HCT116 (cell line): ENCODE data around the gene ANAPC2. TPM values are rescaled to one million over a fixed set of nuclear protein-coding genes. Genes with fewer than 3 reads are reported as not detected.
A peak's percentile ranks its signal among the peaks of the same experiment; 100 is the strongest.

Source experiments
- ATAC-seq: fragments of 200-7000 bp; cut with Tn5 transposase; 2 replicates; pipeline ENCODE4 v1.9.1; 2020; ENCODE audit warnings: mild to moderate bottlenecking, moderate library complexity
- BruUV-seq: library from RNA; stranded (reverse); fragments of 400-500 nt; replicated peaks from 2 replicates; lab custom pipeline; 2021; lab: Mats Ljungman, UMichigan
- CTCF ChIA-PET: fragments of 300-600 bp; sonication (Branson Sonifier 250); formaldehyde crosslinking; loops from one replicate; lab custom pipeline; 2021; ENCODE audit warnings: antibody characterized with exemption; lab: Charles Lee
- POLR2A ChIA-PET: fragments of 300-600, 350-600 bp; sonication (Branson Sonifier 250); formaldehyde crosslinking; loops from one replicate; lab custom pipeline; 2021; ENCODE audit warnings: antibody characterized with exemption; lab: Charles Lee
- RAD21 ChIA-PET, 2 experiments: fragments of 300-600 bp; sonication (Branson Sonifier 250); formaldehyde crosslinking; loops; one replicate each; lab custom pipeline; 2023; ENCODE audit warnings: low total read pairs in 2 of 2; ENCODE audit not compliant: uncharacterized antibody in 2 of 2, unreplicated experiment in 2 of 2, low non-redundant PET in 1 of 2; lab: Charles Lee
- DNase-seq: peaks from one replicate; pipeline ENCODE4 v3.0.0-alpha.2; 2010; ENCODE audit warnings: low read depth, low spot score
- H2AFZ ChIP-seq: fragments of 200-600 bp; shearing (Covaris generic), sonication (generic); 2 replicates; pipeline ENCODE4 v1.6.1; 2017; ENCODE audit warnings: low read depth, mixed run types, mixed read lengths, antibody characterized with exemption, low read length; ENCODE audit not compliant: poor library complexity, severe bottlenecking
- H3K27ac ChIP-seq: 2 replicates; pipeline ENCODE4 v1.5.1; 2012; ENCODE audit warnings: low read depth, low read length
- H3K27me3 ChIP-seq: fragments of 200-600 bp; sonication (generic); 2 replicates; pipeline ENCODE4 v1.6.1; 2016; ENCODE audit warnings: mixed run types, low read length, mixed read lengths; ENCODE audit not compliant: insufficient read depth
- H3K36me3 ChIP-seq, 2 experiments: fragments of 200-500 bp in 1 of 2; fragments of 200-600 bp in 1 of 2; sonication (Bioruptor generic) in 1 of 2; sonication (generic) in 1 of 2; 2 replicates each; pipeline versions ENCODE4 v1.5.1 to v1.6.1; 2014 to 2016; ENCODE audit warnings: low read length in 2 of 2, inconsistent platforms in 1 of 2, mixed read lengths in 1 of 2, mixed run types in 1 of 2; ENCODE audit not compliant: insufficient read depth in 2 of 2, control insufficient read depth in 1 of 2
- H3K4me1 ChIP-seq, 2 experiments: fragments of 200-600 bp in 1 of 2; sonication (generic) in 1 of 2; 2 replicates each; pipeline versions ENCODE4 v1.5.1 to v1.6.1; 2012 to 2017; ENCODE audit warnings: low read length in 2 of 2, inconsistent platforms in 1 of 2, mild to moderate bottlenecking in 1 of 2, mixed read lengths in 1 of 2, mixed run types in 1 of 2, moderate library complexity in 1 of 2; ENCODE audit not compliant: insufficient read depth in 2 of 2, control insufficient read depth in 1 of 2
- H3K4me2 ChIP-seq: fragments of 200-600 bp; sonication (generic); 2 replicates; pipeline ENCODE4 v1.6.1; 2017; ENCODE audit warnings: mixed run types, low read length, mixed read lengths
- H3K4me3 ChIP-seq, 2 experiments: fragments of 200-600 bp in 1 of 2; sonication (generic) in 1 of 2; replicated peaks in 1 of 2; 2 replicates each; pipeline ENCODE4 v1.5.1; 2011 to 2016; ENCODE audit warnings: low read length in 2 of 2, control low read depth in 1 of 2, low read depth in 1 of 2, mild to moderate bottlenecking in 1 of 2, mixed read lengths in 1 of 2, mixed run types in 1 of 2
- H3K79me2 ChIP-seq: fragments of 200-600 bp; sonication (generic); 2 replicates; pipeline ENCODE4 v1.6.1; 2017; ENCODE audit warnings: mild to moderate bottlenecking, mixed run types, low read length, moderate library complexity, mixed read lengths; ENCODE audit not compliant: insufficient read depth
- H3K9ac ChIP-seq: fragments of 200-600 bp; sonication (generic); 2 replicates; pipeline ENCODE4 v1.6.1; 2016; ENCODE audit warnings: low read length, mixed read lengths
- H3K9me2 ChIP-seq: fragments of 200-600 bp; sonication (generic), shearing (Covaris generic); 2 replicates; pipeline ENCODE4 v1.6.1; 2017; ENCODE audit warnings: mixed run types, mild to moderate bottlenecking, moderate library complexity; ENCODE audit not compliant: insufficient read depth
- H3K9me3 ChIP-seq, 2 experiments: fragments of 200-500 bp in 1 of 2; fragments of 200-600 bp in 1 of 2; sonication (Bioruptor generic) in 1 of 2; sonication (generic) in 1 of 2; 2 replicates each; pipeline ENCODE4 v1.6.1; 2014 to 2017; ENCODE audit warnings: low read length in 2 of 2, mixed read lengths in 2 of 2, inconsistent platforms in 1 of 2, low read depth in 1 of 2, mild to moderate bottlenecking in 1 of 2, mixed run types in 1 of 2, moderate library complexity in 1 of 2; ENCODE audit not compliant: control insufficient read depth in 1 of 2, insufficient read depth in 1 of 2
- H4K20me1 ChIP-seq: fragments of 200-600 bp; sonication (generic), shearing (Covaris generic); 2 replicates; pipeline ENCODE4 v1.6.1; 2017; ENCODE audit warnings: mixed run types, mild to moderate bottlenecking, moderate library complexity; ENCODE audit not compliant: insufficient read depth
- ATF3 ChIP-seq: IDR thresholded peaks from 2 replicates; pipeline ENCODE4 v1.6.1; 2012
- CEBPB ChIP-seq: IDR thresholded peaks from 2 replicates; pipeline ENCODE4 v1.6.1; 2012; ENCODE audit warnings: low read depth
- EGR1 ChIP-seq: IDR thresholded peaks from 2 replicates; pipeline ENCODE4 v1.6.1; 2012; ENCODE audit warnings: low read depth
- FOSL1 ChIP-seq: IDR thresholded peaks from 2 replicates; pipeline ENCODE4 v1.6.1; 2012; ENCODE audit warnings: low read depth
- JUND ChIP-seq: IDR thresholded peaks from 2 replicates; pipeline ENCODE4 v1.6.1; 2012
- MAX ChIP-seq: IDR thresholded peaks from 2 replicates; pipeline ENCODE4 v1.6.1; 2012
- RAD21 ChIP-seq: IDR thresholded peaks from 2 replicates; pipeline ENCODE4 v1.6.1; 2012; ENCODE audit warnings: low read depth, mild to moderate bottlenecking
- SRF ChIP-seq: IDR thresholded peaks from 2 replicates; pipeline ENCODE4 v1.6.1; 2012; ENCODE audit warnings: low read depth
- TCF7L2 ChIP-seq: IDR thresholded peaks from 2 replicates; pipeline ENCODE4 v1.7.0; 2011; ENCODE audit warnings: borderline replicate concordance, inconsistent platforms; ENCODE audit not compliant: insufficient read depth, insufficient read length; ENCODE audit errors: extremely low read depth
- YY1 ChIP-seq: IDR thresholded peaks from 2 replicates; pipeline ENCODE4 v1.6.1; 2011; ENCODE audit warnings: low read length, low read depth, moderate library complexity, mild to moderate bottlenecking; ENCODE audit not compliant: insufficient replicate concordance; ENCODE audit errors: extremely low read depth
- ZBTB33 ChIP-seq: IDR thresholded peaks from 2 replicates; pipeline ENCODE4 v1.6.1; 2011; ENCODE audit warnings: mild to moderate bottlenecking, low read length, moderate library complexity; ENCODE audit not compliant: insufficient replicate concordance; ENCODE audit errors: extremely low read depth
- ZNF274 ChIP-seq: fragments of 200-500 bp; sonication (Bioruptor generic); IDR thresholded peaks from 2 replicates; pipeline ENCODE4 v1.6.1; 2014; ENCODE audit warnings: mild to moderate bottlenecking, low read depth, low read length, inconsistent platforms
- intact Hi-C: fragments of 100-400 bp; cut with micrococcal nuclease; formaldehyde crosslinking; loops from 2 replicates; pipeline ENCODE4 v1.10.0; 2022
- total RNA-seq: library from RNA; stranded (reverse); gene quantifications from one replicate; pipeline ENCODE4 v1.2.1, GENCODE V29; 2021; ENCODE audit not compliant: unreplicated experiment

The ANAPC2 gene
- total RNA-seq, 1 experiment from 2014 or later: 75.5 TPM

GRCh38 chr9:137187386-137187785 lies 974 bp downstream of the ANAPC2 start:
- ATAC-seq (no peak), DNase-seq (no peak)
- no peak overlapping the region for H3K27ac ChIP-seq
- CTCF ChIA-PET: no interaction called here
- no peak overlapping the region for H2AFZ ChIP-seq
- H3K4me1 ChIP-seq: peaks cover 16 to 33% of the 10 kb centered on the region in 2 experiments
- H3K4me3 ChIP-seq: peak overlapping the region; percentile 98 to 100
- no peaks in the 10 kb centered on the region for H3K9me3 ChIP-seq
- no peaks in the 10 kb centered on the region for H4K20me1 ChIP-seq
- no peaks in the 10 kb centered on the region for H3K9me2 ChIP-seq
- no peaks in the 10 kb centered on the region for H3K27me3 ChIP-seq
- intact Hi-C loops: loop anchor here (5.0 kb wide), 1 partner anchor 40 kb away; the partner anchor contains the start of genes CYSRT1 and RNF224
- H3K79me2 ChIP-seq: peaks cover 52% of the 10 kb centered on the region
- POLR2A ChIA-PET: interaction anchor here (0.6 to 3.5 kb wide), 4 partner anchors 11 to 54 kb away, joined by 3 to 20 read pairs (median 8); partner anchors contain the start of gene TUBB4B
- peaks cover 0 to 23% of the 10 kb centered on the region in 2 experiments; a peak in 1 of 4 replicates for H3K36me3 ChIP-seq
- BruUV-seq: no TSS peak
- RAD21 ChIA-PET: no interaction called here
- peak overlapping the region; percentile 94 for H3K9ac ChIP-seq
- TF ChIP-seq FOSL1 (no peak), TCF7L2 (no peak), ZNF274 (no peak), RAD21 (no peak), MAX (no peak), SRF (no peak), YY1 (no peak), ATF3 (no peak), CEBPB (no peak), JUND (no peak), EGR1 (no peak), ZBTB33 (no peak)
- H3K4me2 ChIP-seq: peak overlapping the region; percentile 98
